K562 (cell line): ENCODE data around the gene SYNGR4. TPM values are rescaled to one million over a fixed set of nuclear protein-coding genes. Genes with fewer than 3 reads are reported as not detected.

Experiments
- CREB1 ChIP-seq, 2 experiments: sonication (generic) in 1 of 2; formaldehyde crosslinking in 1 of 2; IDR thresholded peaks; 2 replicates each; pipeline versions ENCODE4 v1.6.1 to v1.8.0; 2012 to 2022; ENCODE audit warnings: inconsistent platforms in 1 of 2, mild to moderate bottlenecking in 1 of 2, missing genetic modification reagents in 1 of 2, moderate library complexity in 1 of 2
- E2F3 ChIP-seq: fragments of 250-450 bp; sonication (Bioruptor Pico); IDR thresholded peaks from 2 replicates; pipeline ENCODE4 v1.4.0; 2020; ENCODE audit warnings: mild to moderate bottlenecking
- HIVEP1 ChIP-seq: fragments of 250-450 bp; sonication (Bioruptor Pico); IDR thresholded peaks from 2 replicates; pipeline ENCODE4 v1.4.0; 2020; ENCODE audit warnings: mild to moderate bottlenecking
- SP1 ChIP-seq: sonication (generic); formaldehyde crosslinking; IDR thresholded peaks from 2 replicates; pipeline ENCODE4 v1.8.1; 2022; ENCODE audit warnings: mild to moderate bottlenecking, missing genetic modification reagents
- XRCC5 ChIP-seq: fragments of 200-400 bp; formaldehyde crosslinking; IDR thresholded peaks from 2 replicates; pipeline ENCODE4 v1.6.1; 2017; ENCODE audit warnings: low read depth, mild to moderate bottlenecking, low read length
- ZBED1 ChIP-seq: IDR thresholded peaks from 2 replicates; pipeline ENCODE4 v1.6.1; 2014
- ZBTB1 ChIP-seq: sonication (generic); formaldehyde crosslinking; IDR thresholded peaks from 2 replicates; pipeline ENCODE4 v1.8.1; 2023; ENCODE audit warnings: missing genetic modification reagents, low read depth, mild to moderate bottlenecking, borderline replicate concordance
- ZNF12 ChIP-seq: sonication (generic); formaldehyde crosslinking; IDR thresholded peaks from 2 replicates; pipeline ENCODE4 v1.4.0; 2020; ENCODE audit warnings: mild to moderate bottlenecking, missing genetic modification reagents
- ZNF263 ChIP-seq: sonication (generic); formaldehyde crosslinking; IDR thresholded peaks from 2 replicates; pipeline ENCODE4 v1.8.0; 2022; ENCODE audit warnings: mild to moderate bottlenecking, missing genetic modification reagents, borderline replicate concordance
- polyA plus RNA-seq, 8 experiments: library from polyadenylated mRNA; depleted of rRNA in 4 of 8; stranded (reverse) in 5 of 8; unstranded in 3 of 8; fragments of >200 nt; fragmentation: Nextera tagmentation in 2 of 8; fragmentation: Illumina TruSeq in 1 of 8; extraction: Ambion mirVana in 2 of 8; extraction: Trizol in 1 of 8; gene quantifications; 2 replicates each; pipeline versions ENCODE4 v1.2.1 to v1.2.3, GENCODE V29; 2011 to 2014; ENCODE audit warnings: inconsistent platforms in 1 of 8, missing spikeins in 1 of 8
- total RNA-seq, 7 experiments: library from RNA; depleted of rRNA in 6 of 7; stranded (reverse); fragments of >200 nt in 6 of 7; fragmentation: Illumina TruSeq in 2 of 7; extraction: Trizol in 2 of 7; gene quantifications; 2 replicates each; pipeline versions ENCODE4 v1.2.1 to v1.2.3, GENCODE V29; 2011 to 2021; ENCODE audit warnings: low replicate concordance in 1 of 7
- TF ChIP-seq, protein P1 (sequence below), 2 experiments: fragments of 200-800 bp in 1 of 2; sonication (Bioruptor generic) in 1 of 2; sonication (generic) in 1 of 2; formaldehyde crosslinking in 1 of 2; IDR thresholded peaks in 1 of 2; conservative IDR thresholded peaks in 1 of 2; 2 replicates each; pipeline versions ENCODE4 v1.5.0 to v1.6.1; 2016 to 2020; ENCODE audit warnings: missing compliant biosample characterization in 1 of 2, missing genetic modification characterization in 1 of 2, missing genetic modification reagents in 1 of 2
- TF ChIP-seq, protein P2 (sequence below): IDR thresholded peaks from 3 replicates; pipeline ENCODE4 v1.6.1; 2011; ENCODE audit warnings: borderline replicate concordance, mild to moderate bottlenecking; ENCODE audit not compliant: insufficient read length, insufficient read depth
- TF ChIP-seq, protein P3 (sequence below): fragments of 450-650 bp; IDR thresholded peaks from 2 replicates; pipeline ENCODE4 v1.6.1; 2014; ENCODE audit warnings: low read depth, mild to moderate bottlenecking, moderate library complexity, borderline replicate concordance
- TF ChIP-seq, protein P4 (sequence below): sonication (generic); formaldehyde crosslinking; IDR thresholded peaks from 2 replicates; pipeline ENCODE4 v1.8.0; 2023; ENCODE audit warnings: mild to moderate bottlenecking, missing genetic modification reagents
- TF ChIP-seq, protein P5 (sequence below), 2 experiments: fragments of 450-650 bp in 1 of 2; sonication (generic) in 1 of 2; formaldehyde crosslinking in 1 of 2; IDR thresholded peaks in 1 of 2; conservative IDR thresholded peaks in 1 of 2; 2 replicates each; pipeline versions ENCODE4 v1.6.1 to v1.8.1; 2016 to 2023; ENCODE audit warnings: mild to moderate bottlenecking in 2 of 2, moderate library complexity in 2 of 2, inconsistent platforms in 1 of 2, missing genetic modification reagents in 1 of 2

SYNGR4 gene
- total and polyA plus RNA-seq, 9 of the 15 experiments (the other 6 are each of a cell fraction or from before 2014, with no cell fraction given) = 0.07 to 0.14 TPM; not detected in 7

DNA sequence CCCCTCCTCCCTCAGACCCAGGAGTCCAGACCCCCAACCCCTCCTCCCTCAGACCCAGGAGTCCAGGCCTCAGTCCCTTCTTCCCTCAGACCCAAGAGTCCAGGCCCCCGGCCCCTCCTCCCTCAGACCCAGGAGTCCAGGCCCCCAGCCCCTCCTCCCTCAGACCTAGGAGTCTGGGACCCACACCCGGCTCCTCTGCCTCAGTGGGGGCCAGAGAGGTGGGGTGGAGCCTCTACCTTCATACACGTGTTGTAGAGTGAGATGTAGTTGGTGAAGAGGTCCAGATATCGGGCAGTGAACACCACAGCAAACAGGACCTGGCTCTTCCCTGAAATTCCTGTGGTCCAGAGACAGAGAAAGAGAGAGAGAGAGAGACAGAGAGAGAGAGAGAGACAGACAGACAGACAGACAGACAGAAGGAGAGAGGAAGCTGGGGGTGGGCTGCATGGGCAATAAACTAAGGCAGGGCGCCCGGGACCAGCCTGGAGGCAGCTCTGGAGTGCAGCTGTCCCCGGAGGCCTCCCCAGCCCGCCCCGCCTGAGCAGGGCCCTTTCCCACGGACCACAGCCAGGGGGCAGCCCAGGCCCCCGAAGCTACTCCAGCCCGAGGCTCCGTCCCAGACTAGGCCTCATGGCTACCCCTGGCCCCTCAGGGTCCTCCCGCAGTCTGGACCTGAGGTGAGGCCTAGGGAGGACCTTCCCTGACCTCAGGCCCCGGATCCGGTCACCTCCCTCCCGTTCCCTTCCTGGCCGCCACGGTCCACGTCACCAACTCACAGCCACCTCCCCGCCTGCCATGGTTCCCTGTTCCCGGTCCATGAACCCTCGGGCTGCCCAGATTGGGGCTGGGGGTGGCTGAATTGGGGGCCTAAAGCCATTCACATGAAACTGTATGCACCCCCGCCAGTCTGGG lies 26.3 kb downstream of the SYNGR4 start (continued):
- TF ChIP-seq, protein P1, sequence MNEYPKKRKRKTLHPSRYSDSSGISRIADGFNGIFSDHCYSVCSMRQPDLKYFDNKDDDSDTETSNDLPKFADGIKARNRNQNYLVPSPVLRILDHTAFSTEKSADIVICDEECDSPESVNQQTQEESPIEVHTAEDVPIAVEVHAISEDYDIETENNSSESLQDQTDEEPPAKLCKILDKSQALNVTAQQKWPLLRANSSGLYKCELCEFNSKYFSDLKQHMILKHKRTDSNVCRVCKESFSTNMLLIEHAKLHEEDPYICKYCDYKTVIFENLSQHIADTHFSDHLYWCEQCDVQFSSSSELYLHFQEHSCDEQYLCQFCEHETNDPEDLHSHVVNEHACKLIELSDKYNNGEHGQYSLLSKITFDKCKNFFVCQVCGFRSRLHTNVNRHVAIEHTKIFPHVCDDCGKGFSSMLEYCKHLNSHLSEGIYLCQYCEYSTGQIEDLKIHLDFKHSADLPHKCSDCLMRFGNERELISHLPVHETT (CRISPR knock-in tag; conservative IDR thresholded peaks at IDR 0.05 in 1 of 2, IDR thresholded peaks at IDR 0.05 in 1 of 2) = peak in 1 of 2 experiments; percentile 69; a peak in 2 of 4 replicates
- TF ChIP-seq ZBED1 = no peak
- TF ChIP-seq E2F3 (CRISPR knock-in tag) = no peak
- TF ChIP-seq ZNF263 = peak; percentile 72; the same call in 1 of the 2 replicates
- TF ChIP-seq SP1 (CRISPR knock-in tag) = peak; percentile 52; the same call in 1 of the 2 replicates
- TF ChIP-seq ZNF12 (CRISPR knock-in tag) = peak; percentile 78; the same call in 1 of the 2 replicates
- TF ChIP-seq, protein P2, sequence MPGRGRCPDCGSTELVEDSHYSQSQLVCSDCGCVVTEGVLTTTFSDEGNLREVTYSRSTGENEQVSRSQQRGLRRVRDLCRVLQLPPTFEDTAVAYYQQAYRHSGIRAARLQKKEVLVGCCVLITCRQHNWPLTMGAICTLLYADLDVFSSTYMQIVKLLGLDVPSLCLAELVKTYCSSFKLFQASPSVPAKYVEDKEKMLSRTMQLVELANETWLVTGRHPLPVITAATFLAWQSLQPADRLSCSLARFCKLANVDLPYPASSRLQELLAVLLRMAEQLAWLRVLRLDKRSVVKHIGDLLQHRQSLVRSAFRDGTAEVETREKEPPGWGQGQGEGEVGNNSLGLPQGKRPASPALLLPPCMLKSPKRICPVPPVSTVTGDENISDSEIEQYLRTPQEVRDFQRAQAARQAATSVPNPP = no peak
- TF ChIP-seq CREB1 (IDR thresholded peaks at IDR 0.05) = no peak
- TF ChIP-seq CREB1 (CRISPR knock-in tag; IDR thresholded peaks at IDR 0.05) = peak; percentile 81
- 0 out of 2 replicates have a peak, but pooled peaks have one; percentile 77 for TF ChIP-seq XRCC5
- TF ChIP-seq HIVEP1 (CRISPR knock-in tag) = no peak
- TF ChIP-seq ZBTB1 = peak; percentile 64; the same call in 1 of the 2 replicates
- TF ChIP-seq, protein P3, sequence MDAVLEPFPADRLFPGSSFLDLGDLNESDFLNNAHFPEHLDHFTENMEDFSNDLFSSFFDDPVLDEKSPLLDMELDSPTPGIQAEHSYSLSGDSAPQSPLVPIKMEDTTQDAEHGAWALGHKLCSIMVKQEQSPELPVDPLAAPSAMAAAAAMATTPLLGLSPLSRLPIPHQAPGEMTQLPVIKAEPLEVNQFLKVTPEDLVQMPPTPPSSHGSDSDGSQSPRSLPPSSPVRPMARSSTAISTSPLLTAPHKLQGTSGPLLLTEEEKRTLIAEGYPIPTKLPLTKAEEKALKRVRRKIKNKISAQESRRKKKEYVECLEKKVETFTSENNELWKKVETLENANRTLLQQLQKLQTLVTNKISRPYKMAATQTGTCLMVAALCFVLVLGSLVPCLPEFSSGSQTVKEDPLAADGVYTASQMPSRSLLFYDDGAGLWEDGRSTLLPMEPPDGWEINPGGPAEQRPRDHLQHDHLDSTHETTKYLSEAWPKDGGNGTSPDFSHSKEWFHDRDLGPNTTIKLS = peak; percentile 96
- TF ChIP-seq, protein P4, sequence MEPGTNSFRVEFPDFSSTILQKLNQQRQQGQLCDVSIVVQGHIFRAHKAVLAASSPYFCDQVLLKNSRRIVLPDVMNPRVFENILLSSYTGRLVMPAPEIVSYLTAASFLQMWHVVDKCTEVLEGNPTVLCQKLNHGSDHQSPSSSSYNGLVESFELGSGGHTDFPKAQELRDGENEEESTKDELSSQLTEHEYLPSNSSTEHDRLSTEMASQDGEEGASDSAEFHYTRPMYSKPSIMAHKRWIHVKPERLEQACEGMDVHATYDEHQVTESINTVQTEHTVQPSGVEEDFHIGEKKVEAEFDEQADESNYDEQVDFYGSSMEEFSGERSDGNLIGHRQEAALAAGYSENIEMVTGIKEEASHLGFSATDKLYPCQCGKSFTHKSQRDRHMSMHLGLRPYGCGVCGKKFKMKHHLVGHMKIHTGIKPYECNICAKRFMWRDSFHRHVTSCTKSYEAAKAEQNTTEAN (CRISPR knock-in tag) = peak; percentile 77; the same call in 1 of the 2 replicates
- TF ChIP-seq, protein P5, sequence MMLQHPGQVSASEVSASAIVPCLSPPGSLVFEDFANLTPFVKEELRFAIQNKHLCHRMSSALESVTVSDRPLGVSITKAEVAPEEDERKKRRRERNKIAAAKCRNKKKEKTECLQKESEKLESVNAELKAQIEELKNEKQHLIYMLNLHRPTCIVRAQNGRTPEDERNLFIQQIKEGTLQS (IDR thresholded peaks at IDR 0.05) = no peak
- TF ChIP-seq, protein P5 (CRISPR knock-in tag; conservative IDR thresholded peaks at IDR 0.05) = no peak
